ENCODE data around the gene METTL8.
A peak's percentile ranks its signal among the peaks of the same experiment; 100 is the strongest.

Gene METTL8

DNA sequence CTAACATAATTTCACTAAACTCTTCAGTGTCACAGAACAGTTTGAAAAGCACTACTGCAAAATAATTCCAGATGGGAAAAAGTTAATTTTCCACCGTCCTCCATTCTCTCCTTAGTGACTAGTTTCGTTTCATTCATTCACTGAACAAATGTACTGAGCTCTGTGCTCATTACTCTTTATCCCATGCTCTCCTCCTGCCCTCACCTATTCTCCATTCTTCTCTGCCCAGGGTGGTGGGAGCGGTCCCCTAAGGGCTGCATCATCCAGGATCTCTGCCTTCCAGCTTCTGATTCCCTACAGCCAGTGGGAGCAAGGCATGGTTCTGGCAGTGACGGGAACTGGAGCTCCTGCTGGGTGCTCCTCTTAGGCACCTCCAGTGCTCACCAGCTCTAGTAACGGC is 139.2 kb downstream of the METTL8 start:
- no peak for TF ChIP-seq CTCF (conservative IDR thresholded peaks at IDR 0.05; ENCODE audit: low read depth, low read length)
- H3K4me3 ChIP-seq (ENCODE audit: low read depth, low read length), result no peak overlapping the region
- no peak for DNase-seq (ENCODE audit: low read depth)

GRCh38 chr2:171293661-171294060 is 140.1 kb downstream of the METTL8 start:
- no peak for DNase-seq (ENCODE audit: low read depth)
- H3K4me3 ChIP-seq (ENCODE audit: low read depth, low read length), result no peak overlapping the region
- no peak for TF ChIP-seq CTCF (conservative IDR thresholded peaks at IDR 0.05; ENCODE audit: low read depth, low read length)

DNA sequence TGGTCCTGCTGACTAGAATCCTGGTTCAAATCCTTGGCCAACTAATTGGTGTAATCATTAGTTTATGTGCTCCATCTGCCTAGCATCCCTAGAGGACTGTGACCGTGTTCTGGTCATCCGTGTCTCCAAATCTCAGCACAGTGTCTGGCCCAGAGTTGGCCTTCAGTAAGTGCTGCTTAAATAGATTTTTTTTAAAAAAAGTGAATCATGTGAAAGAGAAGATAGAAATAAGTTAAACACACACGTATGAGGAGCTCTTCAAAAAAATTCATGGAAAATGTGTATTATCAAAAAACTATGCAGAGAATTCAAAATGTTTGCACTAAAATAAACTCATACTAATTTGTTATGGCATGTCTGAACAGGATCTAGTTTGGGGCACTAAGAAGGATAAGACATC is 143.8 kb downstream of the METTL8 start:
- TF ChIP-seq CTCF (conservative IDR thresholded peaks at IDR 0.05; ENCODE audit: low read depth, low read length), result no peak
- H3K4me3 ChIP-seq (ENCODE audit: low read depth, low read length), result no peak overlapping the region
- no peak for DNase-seq (ENCODE audit: low read depth)

DNA sequence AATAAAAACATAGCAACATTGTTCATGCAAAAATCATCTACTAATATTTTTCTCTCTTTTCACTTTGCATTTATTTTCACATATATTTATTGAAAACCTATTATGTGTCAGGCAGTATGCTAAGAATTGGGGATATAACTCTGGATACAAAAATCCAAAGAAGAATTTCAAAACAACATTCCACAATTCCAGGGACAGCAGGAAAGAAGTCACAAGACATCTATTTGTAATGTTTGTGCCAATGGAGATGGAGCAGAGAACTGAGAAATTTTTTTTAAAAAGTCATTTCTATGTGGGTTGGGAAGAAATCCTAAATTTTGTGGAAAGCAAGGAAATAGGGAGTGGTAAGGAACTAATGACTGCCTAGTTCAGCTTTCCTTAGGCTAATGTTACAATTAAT is 144.5 kb downstream of the METTL8 start:
- DNase-seq (ENCODE audit: low read depth), result no peak

DNA sequence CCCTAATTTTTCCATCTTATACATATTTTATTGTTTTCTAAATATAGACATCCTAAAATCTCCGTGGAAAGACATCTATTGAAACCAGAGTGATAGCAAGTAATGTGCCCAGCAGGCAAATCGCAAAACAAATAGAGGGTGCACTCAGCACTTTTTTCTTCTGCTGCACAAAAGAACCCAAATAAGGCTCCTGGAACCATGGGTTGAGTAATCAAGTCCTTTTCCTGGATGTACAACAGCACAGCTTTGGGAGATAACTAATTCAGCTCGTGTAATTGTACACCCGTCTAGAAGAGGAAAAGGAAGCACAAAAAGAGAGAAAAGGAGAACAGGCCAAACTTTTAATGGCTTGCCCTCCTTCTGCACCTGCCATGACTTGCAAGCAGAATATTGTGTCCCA is 146.2 kb downstream of the METTL8 start:
- no peak overlapping the region for H3K4me3 ChIP-seq (ENCODE audit: low read depth, low read length)
- DNase-seq (ENCODE audit: low read depth), result peak; percentile 33
- no peak for TF ChIP-seq CTCF (conservative IDR thresholded peaks at IDR 0.05; ENCODE audit: low read depth, low read length)

More for the DNA sequence above, 144.5 kb downstream of the METTL8 start:
- no peak for TF ChIP-seq CTCF (conservative IDR thresholded peaks at IDR 0.05; ENCODE audit: low read depth, low read length)
- no peak overlapping the region for H3K4me3 ChIP-seq (ENCODE audit: low read depth, low read length)

DNA sequence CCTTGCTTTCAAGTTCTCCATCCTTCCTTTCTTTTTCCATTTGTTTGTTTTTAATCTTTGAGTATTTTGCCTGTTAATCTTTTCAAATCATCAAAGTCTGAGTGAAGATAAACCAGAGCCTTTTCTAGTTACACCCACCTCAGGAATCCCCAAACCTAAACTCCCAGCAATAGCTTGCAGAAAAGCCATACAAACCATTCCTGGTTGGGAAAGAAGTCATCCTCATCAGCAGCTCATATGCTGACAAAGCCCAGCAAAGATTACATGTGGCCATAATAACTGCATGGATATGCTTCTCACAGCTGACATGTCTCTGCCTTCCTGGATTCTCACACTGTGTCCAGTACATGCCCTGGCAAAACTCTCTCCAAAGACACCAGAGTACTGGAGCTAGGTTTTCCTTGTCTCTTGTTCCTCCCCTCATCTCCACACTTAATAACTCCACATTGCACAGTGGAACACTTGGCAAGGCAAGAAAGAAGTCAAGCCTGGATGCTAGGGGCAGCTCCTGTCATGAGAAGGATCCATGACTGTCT is 146.7 kb downstream of the METTL8 start:
- no peak for DNase-seq (ENCODE audit: low read depth)
- TF ChIP-seq CTCF (conservative IDR thresholded peaks at IDR 0.05; ENCODE audit: low read depth, low read length), result no peak
- H3K4me3 ChIP-seq (ENCODE audit: low read depth, low read length), result no peak overlapping the region

DNA sequence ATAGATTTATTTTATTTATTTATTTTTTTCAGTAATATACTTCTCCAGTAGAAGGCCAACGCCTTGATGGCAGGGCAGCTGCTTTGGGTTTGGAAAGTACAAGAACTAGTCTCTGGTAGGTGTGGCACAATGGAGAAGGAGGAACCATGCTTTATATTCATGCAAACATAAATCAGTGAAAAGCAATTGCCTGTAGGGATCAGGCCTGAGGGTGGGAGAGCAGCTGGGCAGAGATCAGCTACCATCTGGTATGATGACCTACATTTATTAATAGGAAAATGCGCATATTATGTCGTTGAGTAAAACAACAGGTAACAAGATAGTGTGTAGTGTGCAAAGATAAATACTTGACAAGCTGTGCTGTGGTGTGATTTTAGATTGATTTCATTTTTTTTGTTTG is 152.7 kb downstream of the METTL8 start:
- H3K4me3 ChIP-seq (ENCODE audit: low read depth, low read length), result no peak overlapping the region
- DNase-seq (ENCODE audit: low read depth), result no peak
- no peak for TF ChIP-seq CTCF (conservative IDR thresholded peaks at IDR 0.05; ENCODE audit: low read depth, low read length)
